Karpas-422 (cell line): ENCODE results near the gene UBE2O. TPM values are rescaled to one million over a fixed set of nuclear protein-coding genes. Genes with fewer than 3 reads are reported as not detected.

Experiments
- DNase-seq: peaks from one replicate; pipeline ENCODE4 v3.0.0-alpha.2; 2015
- H2AFZ ChIP-seq: fragments of 200-600 bp; sonication (generic); 2 replicates; pipeline ENCODE4 v1.6.1; 2014; ENCODE audit warnings: antibody characterized with exemption, low read length, mixed read lengths
- H3K27ac ChIP-seq: fragments of 200-600 bp; sonication (generic); 2 replicates; pipeline ENCODE4 v1.5.1; 2014; ENCODE audit warnings: mild to moderate bottlenecking, low read length, moderate library complexity
- H3K27me3 ChIP-seq: fragments of 200-600 bp; sonication (generic); 2 replicates; pipeline ENCODE4 v1.6.1; 2014; ENCODE audit warnings: low read length, mixed read lengths
- H3K36me3 ChIP-seq: fragments of 200-600 bp; sonication (generic); 2 replicates; pipeline ENCODE4 v1.6.1; 2014; ENCODE audit warnings: low read length, mixed read lengths; ENCODE audit not compliant: insufficient read depth
- H3K4me1 ChIP-seq: fragments of 200-600 bp; sonication (generic); 2 replicates; pipeline ENCODE4 v1.6.1; 2014; ENCODE audit warnings: mild to moderate bottlenecking, low read length, mixed read lengths
- H3K4me2 ChIP-seq: fragments of 200-600 bp; sonication (generic); 2 replicates; pipeline ENCODE4 v1.6.1; 2014; ENCODE audit warnings: low read length, low read depth, mild to moderate bottlenecking; ENCODE audit not compliant: poor library complexity, severe bottlenecking
- H3K4me3 ChIP-seq: fragments of 200-600 bp; sonication (generic); 2 replicates; pipeline ENCODE4 v1.5.1; 2014; ENCODE audit warnings: mild to moderate bottlenecking, antibody characterized with exemption, low read length, mixed read lengths
- H3K79me2 ChIP-seq: fragments of 200-600 bp; sonication (generic); 2 replicates; pipeline ENCODE4 v1.6.1; 2014; ENCODE audit warnings: mild to moderate bottlenecking, low read length, mixed read lengths
- H3K9ac ChIP-seq: fragments of 200-600 bp; sonication (generic); 2 replicates; pipeline ENCODE4 v1.6.0; 2014; ENCODE audit warnings: low read length
- H3K9me2 ChIP-seq: fragments of 200-600 bp; sonication (generic), shearing (Covaris generic); replicated peaks from 2 replicates; pipeline ENCODE4 v1.6.0; 2014; ENCODE audit warnings: mild to moderate bottlenecking, low read length, moderate library complexity; ENCODE audit not compliant: insufficient read depth
- H3K9me3 ChIP-seq: fragments of 300-700, 200-600 bp; sonication (generic); 2 replicates; pipeline ENCODE4 v1.6.1; 2014; ENCODE audit warnings: low read length, mixed read lengths
- H4K20me1 ChIP-seq: fragments of 200-600 bp; sonication (generic); 2 replicates; pipeline ENCODE4 v1.6.1; 2014; ENCODE audit warnings: mild to moderate bottlenecking, antibody characterized with exemption, low read length, low read depth; ENCODE audit not compliant: insufficient read depth
- total RNA-seq: library from RNA; depleted of rRNA; stranded (reverse); fragments of >200 nt; shearing (Covaris generic); gene quantifications from 2 replicates; pipeline ENCODE4 v1.2.3, GENCODE V29; 2014; ENCODE audit warnings: low replicate concordance

UBE2O gene
- total RNA-seq, 1 experiment from 2014 or later = 10.5 TPM

GRCh38 chr17:76479515-76480060, 26.6 kb upstream of the UBE2O start:
- H3K9me3 ChIP-seq = no peaks in the 10 kb centered on the region
- H3K79me2 ChIP-seq = no peaks in the 10 kb centered on the region
- H4K20me1 ChIP-seq = no peaks in the 10 kb centered on the region
- H3K4me2 ChIP-seq = peak overlapping the region; percentile 34
- H3K4me1 ChIP-seq = peaks cover 36% of the 10 kb centered on the region
- H2AFZ ChIP-seq = no peak overlapping the region
- peak overlapping the region; percentile 45 for H3K9ac ChIP-seq
- peak; percentile 77 for DNase-seq
- no peak overlapping the region for H3K4me3 ChIP-seq
- no peaks in the 10 kb centered on the region for H3K27me3 ChIP-seq
- no peaks in the 10 kb centered on the region for H3K36me3 ChIP-seq
- no peak overlapping the region for H3K27ac ChIP-seq
- no peaks in the 10 kb centered on the region for H3K9me2 ChIP-seq

- peak overlapping the region; percentile 45 for H3K9ac ChIP-seq
- H3K9me3 ChIP-seq = no peaks in the 10 kb centered on the region
- no peaks in the 10 kb centered on the region for H4K20me1 ChIP-seq
- no peak overlapping the region for H3K27ac ChIP-seq
- H2AFZ ChIP-seq = no peak overlapping the region
- peak overlapping the region; percentile 34 for H3K4me2 ChIP-seq
- no peaks in the 10 kb centered on the region for H3K36me3 ChIP-seq
- H3K9me2 ChIP-seq = no peaks in the 10 kb centered on the region
- H3K4me3 ChIP-seq = no peak overlapping the region
- no peaks in the 10 kb centered on the region for H3K79me2 ChIP-seq
- H3K4me1 ChIP-seq = peaks cover 36% of the 10 kb centered on the region
- no peak for DNase-seq
- H3K27me3 ChIP-seq = no peaks in the 10 kb centered on the region
These were observed 26.0 kb upstream of the UBE2O start for GRCh38 chr17:76478730-76479514.

DNA sequence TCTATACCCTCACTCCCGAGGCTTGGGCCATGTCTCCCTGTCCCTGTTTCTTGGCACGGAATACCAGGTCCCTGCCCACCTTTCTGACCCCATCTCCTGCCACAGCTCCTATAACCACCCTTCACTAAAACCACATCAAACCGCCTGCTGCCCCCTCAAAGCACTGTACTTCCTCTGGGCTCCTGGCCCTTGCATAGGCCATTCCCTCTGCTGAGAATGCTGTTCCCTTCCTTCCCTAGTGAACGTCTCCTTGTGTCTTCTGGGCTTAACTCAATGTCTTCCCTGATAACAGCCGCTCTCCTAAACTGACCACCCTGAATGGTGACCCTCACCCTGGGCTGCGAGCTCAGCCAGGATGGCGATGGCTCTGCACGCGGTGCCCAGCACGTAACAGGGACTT, 25.1 kb upstream of the UBE2O start:
- peaks cover 36% of the 10 kb centered on the region for H3K4me1 ChIP-seq
- H2AFZ ChIP-seq = no peak overlapping the region

GRCh38 chr17:76477576-76477975, 24.6 kb upstream of the UBE2O start:
- H3K9me3 ChIP-seq = no peaks in the 10 kb centered on the region
- H3K27me3 ChIP-seq = no peaks in the 10 kb centered on the region
- H3K9ac ChIP-seq = no peak overlapping the region
- no peak overlapping the region for H3K4me2 ChIP-seq
- peaks cover 30% of the 10 kb centered on the region for H3K4me1 ChIP-seq
- H2AFZ ChIP-seq = no peak overlapping the region
- no peak overlapping the region for H3K4me3 ChIP-seq
- no peak overlapping the region for H3K27ac ChIP-seq
- no peak for DNase-seq
- no peaks in the 10 kb centered on the region for H3K79me2 ChIP-seq
- H3K36me3 ChIP-seq = no peaks in the 10 kb centered on the region
- no peaks in the 10 kb centered on the region for H3K9me2 ChIP-seq
- H4K20me1 ChIP-seq = no peaks in the 10 kb centered on the region

More for the DNA sequence above, 25.1 kb upstream of the UBE2O start:
- no peaks in the 10 kb centered on the region for H3K9me3 ChIP-seq
- no peak overlapping the region for H3K4me2 ChIP-seq
- no peaks in the 10 kb centered on the region for H3K9me2 ChIP-seq
- H3K27ac ChIP-seq = no peak overlapping the region
- no peak for DNase-seq
- no peaks in the 10 kb centered on the region for H3K36me3 ChIP-seq
- H3K27me3 ChIP-seq = no peaks in the 10 kb centered on the region
- no peaks in the 10 kb centered on the region for H4K20me1 ChIP-seq
- H3K4me3 ChIP-seq = no peak overlapping the region
- no peaks in the 10 kb centered on the region for H3K79me2 ChIP-seq
- H3K9ac ChIP-seq = no peak overlapping the region

DNA sequence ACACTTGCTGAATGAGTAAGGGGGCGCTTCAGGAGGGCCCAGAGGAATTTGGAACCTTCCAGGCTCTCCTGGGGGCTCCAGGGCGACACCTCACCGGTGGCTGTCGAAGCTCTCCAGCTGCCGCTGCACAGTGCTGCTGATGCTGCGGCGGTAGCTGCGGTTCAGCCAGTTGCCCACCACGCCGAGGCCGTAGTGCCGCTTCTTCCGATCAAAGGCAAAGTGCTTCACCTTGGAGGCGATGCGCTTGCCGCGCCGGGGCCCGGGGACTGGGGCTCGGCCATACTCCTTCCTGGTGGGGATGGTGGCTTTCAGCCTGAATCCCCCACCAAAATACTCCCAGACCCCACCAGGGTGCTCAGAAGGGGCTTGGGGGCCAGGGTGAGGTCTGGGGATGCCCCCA, 23.8 kb upstream of the UBE2O start:
- Histone ChIP-seq H3K9me2 (no peaks in the 10 kb centered on the region), H3K9ac (no peak overlapping the region), H3K4me1 (peaks cover 22% of the 10 kb centered on the region), H3K4me3 (no peak overlapping the region), H3K9me3 (no peaks in the 10 kb centered on the region), H3K27ac (no peak overlapping the region), H4K20me1 (no peaks in the 10 kb centered on the region), H3K4me2 (no peak overlapping the region), H3K36me3 (no peaks in the 10 kb centered on the region), H2AFZ (no peak overlapping the region), H3K27me3 (no peaks in the 10 kb centered on the region), H3K79me2 (no peaks in the 10 kb centered on the region)
- DNase-seq = no peak

GRCh38 chr17:76475302-76475701, 22.4 kb upstream of the UBE2O start:
- H3K4me2 ChIP-seq = no peak overlapping the region
- H3K36me3 ChIP-seq = no peaks in the 10 kb centered on the region

GRCh38 chr17:76474894-76475293, 21.9 kb upstream of the UBE2O start:
- H3K9me2 ChIP-seq = no peaks in the 10 kb centered on the region
- no peak overlapping the region for H3K27ac ChIP-seq
- no peak overlapping the region for H3K4me3 ChIP-seq
- DNase-seq = no peak
- H3K36me3 ChIP-seq = no peaks in the 10 kb centered on the region
- H3K79me2 ChIP-seq = no peaks in the 10 kb centered on the region
- no peaks in the 10 kb centered on the region for H4K20me1 ChIP-seq
- no peak overlapping the region for H3K9ac ChIP-seq
- H3K9me3 ChIP-seq = no peaks in the 10 kb centered on the region
- peaks cover 6% of the 10 kb centered on the region for H3K4me1 ChIP-seq
- H3K27me3 ChIP-seq = no peaks in the 10 kb centered on the region
- H2AFZ ChIP-seq = no peak overlapping the region
- H3K4me2 ChIP-seq = no peak overlapping the region

More at GRCh38 chr17:76475302-76475701, 22.4 kb upstream of the UBE2O start:
- no peaks in the 10 kb centered on the region for H3K79me2 ChIP-seq
- no peak overlapping the region for H2AFZ ChIP-seq
- no peaks in the 10 kb centered on the region for H4K20me1 ChIP-seq
- H3K9me2 ChIP-seq = no peaks in the 10 kb centered on the region
- H3K4me3 ChIP-seq = no peak overlapping the region
- H3K9me3 ChIP-seq = no peaks in the 10 kb centered on the region
- no peak overlapping the region for H3K27ac ChIP-seq
- H3K4me1 ChIP-seq = peaks cover 8% of the 10 kb centered on the region
- no peak overlapping the region for H3K9ac ChIP-seq
- no peak for DNase-seq
- no peaks in the 10 kb centered on the region for H3K27me3 ChIP-seq

DNA sequence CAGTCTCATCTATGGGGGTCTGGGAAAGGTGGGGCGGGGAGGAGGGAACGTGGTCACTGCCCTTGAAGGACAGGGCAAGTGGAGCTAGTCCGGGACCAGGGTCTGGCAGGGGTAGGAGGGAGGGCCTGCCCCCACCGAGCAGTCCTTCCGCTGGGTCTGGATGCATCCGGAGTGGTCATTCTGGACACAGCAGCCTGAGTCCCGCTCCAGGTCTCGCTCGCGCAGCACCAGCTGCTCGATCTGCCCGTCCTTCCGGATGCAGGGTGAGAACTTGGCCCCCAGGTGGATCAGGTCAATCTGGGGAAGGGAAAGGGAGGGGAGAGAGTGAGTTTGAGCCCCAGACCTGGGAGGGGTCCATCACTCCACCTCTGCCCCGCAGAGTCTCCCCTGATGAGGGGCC, 21.3 kb upstream of the UBE2O start:
- Histone ChIP-seq H4K20me1 (no peaks in the 10 kb centered on the region), H3K4me2 (no peak overlapping the region), H3K36me3 (no peaks in the 10 kb centered on the region), H3K27me3 (no peaks in the 10 kb centered on the region), H3K79me2 (no peaks in the 10 kb centered on the region), H3K27ac (no peak overlapping the region), H2AFZ (no peak overlapping the region), H3K4me3 (no peak overlapping the region), H3K9me2 (no peaks in the 10 kb centered on the region), H3K9me3 (no peaks in the 10 kb centered on the region), H3K4me1 (peaks cover under 1% of the 10 kb centered on the region), H3K9ac (no peak overlapping the region)
- DNase-seq = no peak
